Endothelial cell of umbilical vein (primary cell): ENCODE data around the gene CPXM2. TPM values are rescaled to one million over a fixed set of nuclear protein-coding genes. Genes with fewer than 3 reads are reported as not detected.

ENCODE experiments used
- BruUV-seq: library from RNA; stranded (reverse); fragments of 400-500 nt; replicated peaks from 2 replicates; lab custom pipeline; 2021; lab: Mats Ljungman, UMichigan
- CTCF ChIA-PET: fragments of 300-600, 350-600 bp; sonication (Branson Sonifier 250); formaldehyde crosslinking; loops from one replicate; lab custom pipeline; 2021; ENCODE audit warnings: antibody characterized with exemption, inconsistent platforms; lab: Charles Lee
- POLR2A ChIA-PET: fragments of 300-600, 350-600 bp; sonication (Branson Sonifier 250); formaldehyde crosslinking; loops from one replicate; lab custom pipeline; 2021; ENCODE audit warnings: antibody characterized with exemption, inconsistent platforms; lab: Charles Lee
- DNase-seq: peaks from one replicate; pipeline ENCODE4 v3.0.0-alpha.2; 2011; ENCODE audit warnings: low read depth, low spot score
- FAIRE-seq: peaks from 2 replicates; lab custom pipeline; 2011; peaks lifted over from hg19 to GRCh38; lab: Jason Lieb, UNC
- H2AFZ ChIP-seq: 2 replicates; pipeline ENCODE4 v1.6.0; 2012; ENCODE audit warnings: low read depth, low read length, control low read depth, inconsistent platforms
- H3K27ac ChIP-seq: 2 replicates; pipeline ENCODE4 v1.5.1; 2011; ENCODE audit warnings: low read depth, mild to moderate bottlenecking, control low read depth, low read length, moderate library complexity; ENCODE audit not compliant: insufficient read depth
- H3K27me3 ChIP-seq, 2 experiments: 2 replicates each; pipeline versions ENCODE4 v1.6.0 to v1.6.1; 2011; ENCODE audit warnings: low read length in 2 of 2, mixed read lengths in 1 of 2; ENCODE audit not compliant: control insufficient read depth in 2 of 2, insufficient read depth in 2 of 2
- H3K36me3 ChIP-seq, 2 experiments: 2 replicates in 1 of 2; 3 replicates in 1 of 2; pipeline ENCODE4 v1.5.1; 2011; ENCODE audit warnings: low read length in 2 of 2, mild to moderate bottlenecking in 1 of 2, moderate library complexity in 1 of 2; ENCODE audit not compliant: control insufficient read depth in 2 of 2, insufficient read depth in 2 of 2; ENCODE audit errors: extremely low read depth in 1 of 2
- H3K4me1 ChIP-seq: 3 replicates; pipeline ENCODE4 v1.5.1; 2011; ENCODE audit warnings: mild to moderate bottlenecking, low read length; ENCODE audit not compliant: control insufficient read depth, insufficient read depth; ENCODE audit errors: extremely low read depth
- H3K4me2 ChIP-seq: 2 replicates; pipeline ENCODE4 v1.6.1; 2011; ENCODE audit warnings: low read length, control low read depth, mixed read lengths; ENCODE audit not compliant: insufficient read depth
- H3K4me3 ChIP-seq, 3 experiments: fragments of 200-600 bp in 1 of 3; sonication (generic), shearing (Covaris generic) in 1 of 3; replicated peaks in 1 of 3; 2 replicates each; pipeline ENCODE4 v1.5.1; 2011 to 2016; ENCODE audit warnings: control low read depth in 3 of 3, low read length in 3 of 3, mild to moderate bottlenecking in 2 of 3, inconsistent platforms in 1 of 3, low read depth in 1 of 3, moderate library complexity in 1 of 3; ENCODE audit not compliant: insufficient read depth in 1 of 3
- H3K79me2 ChIP-seq: 2 replicates; pipeline ENCODE4 v1.6.0; 2012; ENCODE audit warnings: low read length, inconsistent platforms; ENCODE audit not compliant: control insufficient read depth, insufficient read depth
- H3K9ac ChIP-seq: replicated peaks from 2 replicates; pipeline ENCODE3; 2011; ENCODE audit warnings: low read length, control low read depth; ENCODE audit not compliant: insufficient read depth; ENCODE audit errors: extremely low read depth
- H3K9me1 ChIP-seq: replicated peaks from 3 replicates; pipeline ENCODE4 v1.6.0; 2011; ENCODE audit warnings: mild to moderate bottlenecking, low read length; ENCODE audit not compliant: control insufficient read depth, insufficient read depth; ENCODE audit errors: extremely low read depth
- H3K9me3 ChIP-seq: replicated peaks from 2 replicates; pipeline ENCODE4 v1.5.1; 2012; ENCODE audit warnings: low read length, inconsistent platforms; ENCODE audit not compliant: control insufficient read depth, insufficient read depth
- H4K20me1 ChIP-seq: replicated peaks from 2 replicates; pipeline ENCODE3; 2011; ENCODE audit warnings: mild to moderate bottlenecking, low read length; ENCODE audit not compliant: control insufficient read depth, insufficient read depth; ENCODE audit errors: extremely low read depth
- CTCF ChIP-seq, 2 donors: IDR thresholded peaks; 1 replicate in 1 of 2; 2 replicates in 1 of 2; pipeline ENCODE4 v1.5.1; 2011; ENCODE audit warnings: low read length in 2 of 2, mild to moderate bottlenecking in 2 of 2, moderate library complexity in 2 of 2, control low read depth in 1 of 2, inconsistent platforms in 1 of 2, low read depth in 1 of 2; ENCODE audit not compliant: insufficient read depth in 1 of 2; ENCODE audit errors: extremely low read depth in 1 of 2
- EZH2 ChIP-seq: IDR thresholded peaks from 2 replicates; pipeline ENCODE4 v1.6.1; 2012; ENCODE audit warnings: borderline replicate concordance, low read depth, mild to moderate bottlenecking, moderate library complexity, low read length, inconsistent platforms; ENCODE audit not compliant: severe bottlenecking
- FOS ChIP-seq: IDR thresholded peaks from 2 replicates; pipeline ENCODE4 v1.6.1; 2011; ENCODE audit warnings: mild to moderate bottlenecking, low read length, moderate library complexity, borderline replicate concordance; ENCODE audit not compliant: insufficient read depth
- GATA2 ChIP-seq: IDR thresholded peaks from 2 replicates; pipeline ENCODE4 v1.7.0; 2011; ENCODE audit warnings: low read depth, mild to moderate bottlenecking, moderate library complexity, mixed read lengths, low read length; ENCODE audit not compliant: insufficient read length, insufficient read depth
- JUN ChIP-seq: IDR thresholded peaks from 2 replicates; pipeline ENCODE4 v1.6.1; 2011; ENCODE audit warnings: borderline replicate concordance, low read depth; ENCODE audit not compliant: insufficient read length, insufficient read depth
- MYC ChIP-seq: IDR thresholded peaks from one replicate; pipeline ENCODE4 v1.6.1; 2011; ENCODE audit warnings: mild to moderate bottlenecking, low read depth, low read length
- POLR2A ChIP-seq: IDR thresholded peaks from 2 replicates; pipeline ENCODE4 v1.6.1; 2012; ENCODE audit warnings: low read depth, mild to moderate bottlenecking, control low read depth, low read length
- POLR2AphosphoS5 ChIP-seq: IDR thresholded peaks from 2 replicates; pipeline ENCODE4 v1.6.1; 2012; ENCODE audit warnings: low read depth, mild to moderate bottlenecking, control low read depth, low read length, moderate library complexity; ENCODE audit not compliant: insufficient read depth
- dilution Hi-C: fragments of 300-500 bp; cut with MboI; formaldehyde crosslinking; loops from one replicate; pipeline ENCODE4 v1.15.0; 2019; ENCODE audit warnings: low sequenced_read_pairs; ENCODE audit not compliant: extremely low pct_ligation_motif_present
- intact Hi-C: fragments of 100-400 bp; cut with micrococcal nuclease; formaldehyde crosslinking; loops from one replicate; pipeline ENCODE4 v1.10.0; 2022
- polyA plus RNA-seq, 4 experiments: library from polyadenylated mRNA; depleted of rRNA in 3 of 4; stranded (reverse) in 3 of 4; unstranded in 1 of 4; fragments of >200 nt; gene quantifications; 2 replicates each; pipeline versions ENCODE4 v1.2.1 to v1.2.3, GENCODE V29; 2011 to 2012; ENCODE audit warnings: missing spikeins in 1 of 4
- total RNA-seq: library from RNA; stranded (reverse); gene quantifications from 2 replicates; pipeline ENCODE4 v1.2.3, GENCODE V29; 2021
- TF ChIP-seq, protein P1 (sequence below): IDR thresholded peaks from 2 replicates; pipeline ENCODE4 v1.6.1; 2011; ENCODE audit not compliant: insufficient read depth, insufficient read length

Gene CPXM2
- total and polyA plus RNA-seq, 2 donors (not counting 3 experiments of a cell fraction or from before 2014, with no cell fraction given) = 1.8 to 2.7 TPM

DNA sequence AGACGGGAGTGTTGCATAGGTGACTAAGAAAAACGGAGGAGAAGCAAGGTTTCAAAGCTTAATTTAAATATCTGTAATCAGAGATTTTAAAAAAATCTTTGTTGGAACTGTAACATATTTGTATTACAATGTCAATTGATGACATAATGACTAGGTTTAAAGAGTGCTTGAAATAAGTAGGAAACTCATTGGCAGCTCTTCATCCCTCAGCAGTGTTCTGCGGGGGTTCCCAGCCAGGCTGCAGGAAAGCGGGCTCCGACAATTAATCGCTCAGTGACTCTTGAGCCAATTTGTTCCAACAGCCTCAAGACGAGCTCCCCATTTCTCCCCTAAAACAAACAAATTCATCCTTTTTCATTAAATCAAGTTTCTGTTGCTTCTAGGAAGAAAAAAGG, 22.6 kb downstream of the CPXM2 start:
- FAIRE-seq = no peak
- Histone ChIP-seq H3K9me1 (no peaks in the 10 kb centered on the region), H3K4me3 (no peak overlapping the region), H3K4me2 (no peak overlapping the region), H3K9me3 (no peaks in the 10 kb centered on the region), H3K4me1 (no peaks in the 10 kb centered on the region), H3K9ac (no peak overlapping the region), H4K20me1 (no peaks in the 10 kb centered on the region), H3K27ac (no peak overlapping the region), H3K36me3 (no peaks in the 10 kb centered on the region), H3K27me3 (no peaks in the 10 kb centered on the region), H3K79me2 (no peaks in the 10 kb centered on the region), H2AFZ (no peak overlapping the region)
- CTCF ChIA-PET = interaction anchor here (0.9 kb wide), 1 partner anchor 15 kb away, joined by 3 read pairs; no protein-coding TSS in a partner anchor
- dilution Hi-C loops (no loop called here), intact Hi-C loops (no loop called here)
- TF ChIP-seq FOS (no peak), GATA2 (no peak), JUN (no peak), EZH2 (no peak), POLR2A (no peak), POLR2AphosphoS5 (no peak), MYC (no peak), CTCF (IDR thresholded peaks at IDR 0.05; ENCODE audit: extremely low read depth in 1 of 2, insufficient read depth in 1 of 2, low read depth in 1 of 2, low read length in 2 of 2) (no peak)
- TF ChIP-seq, protein P1, sequence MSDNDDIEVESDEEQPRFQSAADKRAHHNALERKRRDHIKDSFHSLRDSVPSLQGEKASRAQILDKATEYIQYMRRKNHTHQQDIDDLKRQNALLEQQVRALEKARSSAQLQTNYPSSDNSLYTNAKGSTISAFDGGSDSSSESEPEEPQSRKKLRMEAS = no peak
- BruUV-seq = no TSS peak
- DNase-seq = no peak
- POLR2A ChIA-PET = no interaction called here
